Breast epithelium (tissue), 4 donors: ENCODE data around the gene ABHD11. TPM values are rescaled to one million over a fixed set of nuclear protein-coding genes. Genes with fewer than 3 reads are reported as not detected.
A peak's percentile ranks its signal among the peaks of the same experiment; 100 is the strongest.
"Not testable (repeated sequence)": the region's sequence is repeated elsewhere in the genome, so short reads cannot be mapped to it uniquely, and the experiment has no call there.

ENCODE experiments used
- DNase-seq, 2 donors: peaks; one replicate each; pipeline ENCODE4 v3.0.0-alpha.2; 2019; ENCODE audit warnings: low spot score in 2 of 2
- H3K27ac ChIP-seq, 2 donors: fragments of 200-600 bp; sonication (generic) in 1 of 2; one replicate each; pipeline ENCODE4 v1.5.1; 2016 to 2019; ENCODE audit warnings: mild to moderate bottlenecking in 1 of 2
- H3K27me3 ChIP-seq, 2 donors: fragments of 200-600 bp; sonication (generic) in 1 of 2; one replicate each; pipeline versions ENCODE4 v1.5.1 to v1.6.0; 2017 to 2019; ENCODE audit warnings: control low read depth in 1 of 2, mild to moderate bottlenecking in 1 of 2
- H3K36me3 ChIP-seq: fragments of 200-600 bp; one replicate; pipeline ENCODE4 v1.5.1; 2019
- H3K4me1 ChIP-seq, 2 donors: fragments of 200-600 bp; sonication (generic); one replicate each; pipeline ENCODE4 v1.5.1; 2016 to 2019; ENCODE audit warnings: control low read depth in 1 of 2
- H3K4me3 ChIP-seq, 3 donors: fragments of 200-600 bp; sonication (generic); 1 replicate in 2 of 3; 2 replicates in 1 of 3; pipeline ENCODE4 v1.5.1; 2016 to 2019; ENCODE audit warnings: mild to moderate bottlenecking in 3 of 3, moderate library complexity in 2 of 3
- H3K9me3 ChIP-seq, 2 donors: fragments of 200-600 bp; sonication (generic) in 1 of 2; one replicate each; pipeline ENCODE4 v1.5.1; 2016 to 2019; ENCODE audit warnings: control low read depth in 1 of 2
- CTCF ChIP-seq, 3 donors: fragments of 450-650 bp; IDR thresholded peaks; one replicate each; pipeline ENCODE4 v1.5.1; 2016 to 2017; ENCODE audit warnings: antibody characterized with exemption in 3 of 3, mild to moderate bottlenecking in 3 of 3, moderate library complexity in 3 of 3
- POLR2A ChIP-seq: fragments of 450-650 bp; IDR thresholded peaks from one replicate; pipeline ENCODE4 v1.6.1; 2016; ENCODE audit warnings: antibody characterized with exemption, mild to moderate bottlenecking, moderate library complexity
- POLR2AphosphoS5 ChIP-seq, 3 donors: sonication (generic); formaldehyde crosslinking; IDR thresholded peaks; one replicate each; pipeline ENCODE4 v1.6.1; 2017; ENCODE audit warnings: antibody characterized with exemption in 3 of 3
- intact Hi-C: fragments of 100-400 bp; cut with DNase I; formaldehyde crosslinking; loops from one replicate; pipeline ENCODE4 v1.15.1; 2023; ENCODE audit warnings: low total_unique reads
- total RNA-seq, 3 donors: library from RNA; depleted of rRNA; stranded (reverse); fragments of >200 nt; gene quantifications; one replicate each; pipeline ENCODE4 v1.1.0, GENCODE V29; 2016

ABHD11 gene
- 10 to 100 TPM; 10.9 to 57.8 (median 36.4) TPM for total RNA-seq

- peak within 1 kb of the TSS; percentile 71 to 84 (median 73) for H3K4me3 ChIP-seq
- peaks cover 0 to 20% of the 10 kb centered on the region in 2 donors for H3K4me1 ChIP-seq
- H3K36me3 ChIP-seq, result no peaks in the 10 kb centered on the region
- H3K27me3 ChIP-seq, result no peaks in the 10 kb centered on the region
- peak within 1 kb of the TSS; percentile 97 to 99 for H3K27ac ChIP-seq
- TF ChIP-seq CTCF (IDR thresholded peaks at IDR 0.05), result no peak
- TF ChIP-seq POLR2AphosphoS5 (IDR thresholded peaks at IDR 0.05), result peak; percentile 95 to 98 (median 98)
- TF ChIP-seq POLR2A, result peak; percentile 70
- intact Hi-C loops, result no loop called here
- DNase-seq, result peak; percentile 97 to 100
- H3K9me3 ChIP-seq, result no peaks in the 10 kb centered on the region
Observed at GRCh38 chr7:73738612-73739386, at the start of gene ABHD11. TSS of gene ABHD11 (minus strand) at chr7:73738802. CDS start at chr7:73738770, 32 bp downstream.

GRCh38 chr7:73787786-73788048 lies 49.1 kb upstream of the ABHD11 start:
- H3K27me3 ChIP-seq, intact Hi-C loops, H3K36me3 ChIP-seq, DNase-seq, H3K9me3 ChIP-seq, H3K27ac ChIP-seq, H3K4me3 ChIP-seq, H3K4me1 ChIP-seq: not testable (repeated sequence)

GRCh38 chr7:73786588-73786987 lies 48.0 kb upstream of the ABHD11 start:
- no peaks in the 10 kb centered on the region for H3K4me1 ChIP-seq
- intact Hi-C loops, result no loop called here
- H3K27ac ChIP-seq, result no peak overlapping the region
- H3K4me3 ChIP-seq, result no peak overlapping the region
- TF ChIP-seq CTCF (IDR thresholded peaks at IDR 0.05) (no peak), POLR2AphosphoS5 (IDR thresholded peaks at IDR 0.05) (no peak)
- H3K36me3 ChIP-seq, result no peaks in the 10 kb centered on the region
- no peaks in the 10 kb centered on the region for H3K9me3 ChIP-seq
- no peaks in the 10 kb centered on the region for H3K27me3 ChIP-seq
- no peak for DNase-seq

GRCh38 chr7:73779517-73779916 lies 40.9 kb upstream of the ABHD11 start:
- TF ChIP-seq POLR2A (no peak), CTCF (IDR thresholded peaks at IDR 0.05) (no peak), POLR2AphosphoS5 (IDR thresholded peaks at IDR 0.05) (no peak)
- intact Hi-C loops, result no loop called here
- DNase-seq, result no peak

GRCh38 chr7:73778801-73779389 lies 40.3 kb upstream of the ABHD11 start:
- H3K36me3 ChIP-seq, result no peaks in the 10 kb centered on the region
- no peak overlapping the region for H3K4me3 ChIP-seq
- H3K4me1 ChIP-seq, result no peaks in the 10 kb centered on the region
- no peak for DNase-seq
- intact Hi-C loops, result no loop called here
- no peaks in the 10 kb centered on the region for H3K27me3 ChIP-seq
- no peak for TF ChIP-seq CTCF (IDR thresholded peaks at IDR 0.05)
- H3K27ac ChIP-seq, result no peak overlapping the region
- no peaks in the 10 kb centered on the region for H3K9me3 ChIP-seq

More at GRCh38 chr7:73779517-73779916, 40.9 kb upstream of the ABHD11 start:
- Histone ChIP-seq H3K27ac (no peak overlapping the region), H3K4me1 (no peaks in the 10 kb centered on the region), H3K27me3 (no peaks in the 10 kb centered on the region), H3K4me3 (no peak overlapping the region), H3K9me3 (no peaks in the 10 kb centered on the region), H3K36me3 (no peaks in the 10 kb centered on the region)
